Measurements from ENCODE around the gene SNRPN. TPM values are rescaled to one million over a fixed set of nuclear protein-coding genes. Genes with fewer than 3 reads are reported as not detected.

SNRPN gene
- total RNA-seq, 1 experiment from 2014 or later = 900 TPM

- H3K23ac ChIP-seq (ENCODE audit: insufficient read length, low read depth, low read length) = no peak overlapping the region
- H3K14ac ChIP-seq (ENCODE audit: insufficient read depth, low read length) = no peak overlapping the region
- H3K4me1 ChIP-seq (ENCODE audit: insufficient read depth, low read length) = 0 out of 2 replicates have a peak, but pooled peaks cover 2% of the 10 kb centered on the region
- no peak overlapping the region for H3K4me2 ChIP-seq (ENCODE audit: insufficient read depth, insufficient read length, low read length)
- no peaks in the 10 kb centered on the region for H3K79me1 ChIP-seq (ENCODE audit: insufficient read depth, low read depth, low read length, poor library complexity, severe bottlenecking)
- H2BK15ac ChIP-seq (ENCODE audit: low read depth, low read length) = no peak overlapping the region
- no peak overlapping the region for H4K5ac ChIP-seq (ENCODE audit: insufficient read length, low read depth, low read length)
- no peak overlapping the region for H2AFZ ChIP-seq (ENCODE audit: low read length)
- H3K27me3 ChIP-seq (ENCODE audit: insufficient read depth, low read length) = no peaks in the 10 kb centered on the region
- Mint-ChIP-seq H3K4me3 (peak overlapping the region; percentile 46 to 67), H3K9me3 (peaks cover 68 to 82% of the 10 kb centered on the region in 2 experiments), H3K36me3 (ENCODE audit: insufficient read depth in 1 of 3, low read depth in 3 of 3) (peaks cover 63 to 96% (median 88%) of the 10 kb centered on the region in 3 experiments), H3K27me3 (ENCODE audit: low read depth) (no peaks in the 10 kb centered on the region; the same call in none of the 2 replicates), H3K27ac (peak overlapping the region in 2 of 3 experiments; percentile 69 to 71; a peak in 2 of 7 replicates), H3K4me1 (peaks cover 31 to 49% of the 10 kb centered on the region in 2 experiments)
- H4K91ac ChIP-seq (ENCODE audit: insufficient read length, low read depth, low read length) = no peak overlapping the region
- H2AK5ac ChIP-seq (ENCODE audit: insufficient read length, low read length) = no peak overlapping the region
- H3K9me3 ChIP-seq (ENCODE audit: control insufficient read depth, low read depth, low read length) = no peaks in the 10 kb centered on the region
- H2BK5ac ChIP-seq (ENCODE audit: insufficient read length, low read length) = no peak overlapping the region
- no peak overlapping the region for H3K4ac ChIP-seq (ENCODE audit: low read depth, low read length)
- H3K27ac ChIP-seq (ENCODE audit: insufficient read length, low read depth, low read length) = no peak overlapping the region
- no peak overlapping the region for H3K18ac ChIP-seq (ENCODE audit: insufficient read length, low read depth, low read length)
- H3T11ph ChIP-seq (ENCODE audit: low read length) = no peak overlapping the region
- no peak overlapping the region for H3K56ac ChIP-seq (ENCODE audit: insufficient read length, low read depth, low read length)
- H3K9ac ChIP-seq (ENCODE audit: extremely low read depth, insufficient read length, low read length) = no peak overlapping the region
- H2BK20ac ChIP-seq (ENCODE audit: low read depth, low read length, poor library complexity, severe bottlenecking) = no peak overlapping the region
- peaks cover 59% of the 10 kb centered on the region; the same call in 1 of the 2 replicates for H3K79me2 ChIP-seq (ENCODE audit: insufficient read depth, low read length)
- no peak for DNase-seq
- WGBS (ENCODE audit: extremely low coverage, insufficient read length, low lambda C conversion rate) = no CpG with 5 or more reads among the region's 4 CpGs
- H3K23me2 ChIP-seq (ENCODE audit: insufficient read length, low read depth, low read length, poor library complexity, severe bottlenecking) = no peaks in the 10 kb centered on the region
- no peak for TF ChIP-seq CTCF (conservative IDR thresholded peaks at IDR 0.05)
- no peak overlapping the region for H4K8ac ChIP-seq (replicated peaks; ENCODE audit: insufficient read length, low read depth, low read length)
- no peak overlapping the region for H2BK120ac ChIP-seq (ENCODE audit: low read depth, low read length, poor library complexity, severe bottlenecking)
- H4K20me1 ChIP-seq (ENCODE audit: control insufficient read depth, insufficient read depth, insufficient read length) = no peaks in the 10 kb centered on the region
- H2BK12ac ChIP-seq (ENCODE audit: insufficient read length, low read depth, low read length) = no peak overlapping the region
These were observed 7.2 kb downstream of the SNRPN start for GRCh38 chr15:24961967-24962366.

All from H9 (cell line).